ENCODE results near the gene RPS5. TPM values are rescaled to one million over a fixed set of nuclear protein-coding genes. Genes with fewer than 3 reads are reported as not detected.
A peak's percentile ranks its signal among the peaks of the same experiment; 100 is the strongest.

Gene RPS5
- total RNA-seq, 2 donors from 2014 or later: 593 to 1,197 TPM

- no peaks in the 10 kb centered on the region for H3K9me3 ChIP-seq
- DNase-seq (ENCODE audit: low spot score): no peak
- H3K4me3 ChIP-seq: peak overlapping the region in 1 of 2 donors; percentile 78
- H3K4me1 ChIP-seq: peaks cover 0 to 23% of the 10 kb centered on the region in 2 donors
- TF ChIP-seq CTCF (IDR thresholded peaks at IDR 0.05): no peak
- no peaks in the 10 kb centered on the region for H3K27me3 ChIP-seq
- H3K27ac ChIP-seq: no peak overlapping the region
- H3K36me3 ChIP-seq: peaks cover 36% of the 10 kb centered on the region
Measured at GRCh38 chr19:58388175-58388526, 1.1 kb downstream of the RPS5 start.

- peaks cover 6 to 12% of the 10 kb centered on the region in 2 donors for H3K27me3 ChIP-seq
- no peak overlapping the region for H3K27ac ChIP-seq
- no peak for DNase-seq (ENCODE audit: low spot score)
- peaks cover 55% of the 10 kb centered on the region for H3K36me3 ChIP-seq
- H3K4me3 ChIP-seq: no peak overlapping the region
- no peak for TF ChIP-seq CTCF (IDR thresholded peaks at IDR 0.05)
- H3K9me3 ChIP-seq: no peaks in the 10 kb centered on the region
- peaks cover 0 to 14% of the 10 kb centered on the region in 2 donors for H3K4me1 ChIP-seq
Measured at GRCh38 chr19:58392945-58393724, 6.1 kb downstream of the RPS5 start.

- Histone ChIP-seq H3K4me3 (no peak overlapping the region), H3K36me3 (peaks cover 49% of the 10 kb centered on the region), H3K27me3 (peaks cover 6 to 12% of the 10 kb centered on the region in 2 donors), H3K27ac (no peak overlapping the region), H3K4me1 (peaks cover 0 to 11% of the 10 kb centered on the region in 2 donors), H3K9me3 (no peaks in the 10 kb centered on the region)
- no peak for DNase-seq (ENCODE audit: low spot score)
- TF ChIP-seq CTCF (IDR thresholded peaks at IDR 0.05): no peak
Measured at GRCh38 chr19:58393725-58394033, 6.6 kb downstream of the RPS5 start.

GRCh38 chr19:58394821-58395219 is 7.8 kb downstream of the RPS5 start:
- peaks cover 6 to 12% of the 10 kb centered on the region in 2 donors for H3K27me3 ChIP-seq
- DNase-seq (ENCODE audit: low spot score): no peak
- H3K4me1 ChIP-seq: peaks cover 0 to 11% of the 10 kb centered on the region in 2 donors
- TF ChIP-seq CTCF (IDR thresholded peaks at IDR 0.05): no peak
- no peaks in the 10 kb centered on the region for H3K9me3 ChIP-seq
- no peak overlapping the region for H3K4me3 ChIP-seq
- H3K27ac ChIP-seq: no peak overlapping the region
- H3K36me3 ChIP-seq: peaks cover 38% of the 10 kb centered on the region

- peaks cover 6 to 12% of the 10 kb centered on the region in 2 donors for H3K27me3 ChIP-seq
- no peak within 1 kb of the TSS for H3K27ac ChIP-seq
- no peak for TF ChIP-seq CTCF (IDR thresholded peaks at IDR 0.05)
- DNase-seq (ENCODE audit: low spot score): no peak
- peak within 1 kb of the TSS in 1 of 2 donors; percentile 21 for H3K4me3 ChIP-seq
- H3K4me1 ChIP-seq: peaks cover 0 to 14% of the 10 kb centered on the region in 2 donors
- peaks cover 36% of the 10 kb centered on the region for H3K36me3 ChIP-seq
- H3K9me3 ChIP-seq: no peaks in the 10 kb centered on the region
Measured at GRCh38 chr19:58395220-58395978, 8.3 kb downstream of the RPS5 start, which contains the start of gene RNF225. TSS of gene RNF225 (plus strand) at chr19:58395656. CDS start at chr19:58396090, 434 bp downstream.
